ENCODE measurements around the gene MAPKAP1.

GRCh38 chr9:125747765-125748445 lies 40.9 kb upstream of the MAPKAP1 start:
- TF ChIP-seq POLR2A (IDR thresholded peaks at IDR 0.05; ENCODE audit: low read depth, low read length) (peak; percentile 29; the same call in 1 of the 2 replicates), POLR2AphosphoS5 (IDR thresholded peaks at IDR 0.05; ENCODE audit: low read depth, low read length) (no peak), TAF1 (IDR thresholded peaks at IDR 0.05; ENCODE audit: borderline replicate concordance, low read depth, low read length) (no peak)
